ENCODE data around the gene TBX15. TPM values are rescaled to one million over a fixed set of nuclear protein-coding genes. Genes with fewer than 3 reads are reported as not detected.

TBX15 gene
- total RNA-seq, 1 experiment from 2014 or later, result 1.9 TPM

DNA sequence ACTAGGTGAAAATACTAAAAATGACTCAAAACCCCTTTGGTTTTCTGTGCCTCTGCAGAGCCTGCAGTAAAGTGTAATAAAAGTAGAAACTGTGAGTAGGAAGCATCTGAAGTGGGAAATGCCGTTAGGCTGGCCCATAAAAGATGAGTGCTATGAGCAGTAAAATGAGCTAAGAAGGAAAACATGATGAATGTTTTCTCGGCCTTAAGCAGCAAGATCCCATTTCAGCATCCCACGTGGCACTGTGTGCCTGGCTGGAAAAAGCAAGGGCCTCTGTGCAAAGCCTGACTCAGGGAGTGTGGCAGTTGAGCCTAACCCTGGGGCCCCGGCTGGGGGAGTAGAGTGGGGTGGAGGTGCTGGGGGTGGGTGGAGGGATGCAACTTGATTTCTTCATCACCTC is 109.5 kb downstream of the TBX15 start:
- TF ChIP-seq SIN3A (IDR thresholded peaks at IDR 0.05; ENCODE audit: borderline replicate concordance, insufficient read depth, low read depth, low read length) (no peak), TCF7L2 (IDR thresholded peaks at IDR 0.05; ENCODE audit: low read depth, low read length) (no peak), POLR2AphosphoS5 (IDR thresholded peaks at IDR 0.05; ENCODE audit: low read depth, low read length) (no peak)
- TF ChIP-seq, protein P1, sequence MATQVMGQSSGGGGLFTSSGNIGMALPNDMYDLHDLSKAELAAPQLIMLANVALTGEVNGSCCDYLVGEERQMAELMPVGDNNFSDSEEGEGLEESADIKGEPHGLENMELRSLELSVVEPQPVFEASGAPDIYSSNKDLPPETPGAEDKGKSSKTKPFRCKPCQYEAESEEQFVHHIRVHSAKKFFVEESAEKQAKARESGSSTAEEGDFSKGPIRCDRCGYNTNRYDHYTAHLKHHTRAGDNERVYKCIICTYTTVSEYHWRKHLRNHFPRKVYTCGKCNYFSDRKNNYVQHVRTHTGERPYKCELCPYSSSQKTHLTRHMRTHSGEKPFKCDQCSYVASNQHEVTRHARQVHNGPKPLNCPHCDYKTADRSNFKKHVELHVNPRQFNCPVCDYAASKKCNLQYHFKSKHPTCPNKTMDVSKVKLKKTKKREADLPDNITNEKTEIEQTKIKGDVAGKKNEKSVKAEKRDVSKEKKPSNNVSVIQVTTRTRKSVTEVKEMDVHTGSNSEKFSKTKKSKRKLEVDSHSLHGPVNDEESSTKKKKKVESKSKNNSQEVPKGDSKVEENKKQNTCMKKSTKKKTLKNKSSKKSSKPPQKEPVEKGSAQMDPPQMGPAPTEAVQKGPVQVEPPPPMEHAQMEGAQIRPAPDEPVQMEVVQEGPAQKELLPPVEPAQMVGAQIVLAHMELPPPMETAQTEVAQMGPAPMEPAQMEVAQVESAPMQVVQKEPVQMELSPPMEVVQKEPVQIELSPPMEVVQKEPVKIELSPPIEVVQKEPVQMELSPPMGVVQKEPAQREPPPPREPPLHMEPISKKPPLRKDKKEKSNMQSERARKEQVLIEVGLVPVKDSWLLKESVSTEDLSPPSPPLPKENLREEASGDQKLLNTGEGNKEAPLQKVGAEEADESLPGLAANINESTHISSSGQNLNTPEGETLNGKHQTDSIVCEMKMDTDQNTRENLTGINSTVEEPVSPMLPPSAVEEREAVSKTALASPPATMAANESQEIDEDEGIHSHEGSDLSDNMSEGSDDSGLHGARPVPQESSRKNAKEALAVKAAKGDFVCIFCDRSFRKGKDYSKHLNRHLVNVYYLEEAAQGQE (IDR thresholded peaks at IDR 0.05; ENCODE audit: insufficient read depth in 1 of 2, low read depth in 2 of 2, low read length in 1 of 2), result no peak
- TF ChIP-seq, protein P2, sequence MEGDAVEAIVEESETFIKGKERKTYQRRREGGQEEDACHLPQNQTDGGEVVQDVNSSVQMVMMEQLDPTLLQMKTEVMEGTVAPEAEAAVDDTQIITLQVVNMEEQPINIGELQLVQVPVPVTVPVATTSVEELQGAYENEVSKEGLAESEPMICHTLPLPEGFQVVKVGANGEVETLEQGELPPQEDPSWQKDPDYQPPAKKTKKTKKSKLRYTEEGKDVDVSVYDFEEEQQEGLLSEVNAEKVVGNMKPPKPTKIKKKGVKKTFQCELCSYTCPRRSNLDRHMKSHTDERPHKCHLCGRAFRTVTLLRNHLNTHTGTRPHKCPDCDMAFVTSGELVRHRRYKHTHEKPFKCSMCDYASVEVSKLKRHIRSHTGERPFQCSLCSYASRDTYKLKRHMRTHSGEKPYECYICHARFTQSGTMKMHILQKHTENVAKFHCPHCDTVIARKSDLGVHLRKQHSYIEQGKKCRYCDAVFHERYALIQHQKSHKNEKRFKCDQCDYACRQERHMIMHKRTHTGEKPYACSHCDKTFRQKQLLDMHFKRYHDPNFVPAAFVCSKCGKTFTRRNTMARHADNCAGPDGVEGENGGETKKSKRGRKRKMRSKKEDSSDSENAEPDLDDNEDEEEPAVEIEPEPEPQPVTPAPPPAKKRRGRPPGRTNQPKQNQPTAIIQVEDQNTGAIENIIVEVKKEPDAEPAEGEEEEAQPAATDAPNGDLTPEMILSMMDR (IDR thresholded peaks at IDR 0.05), result no peak
- ChIA-PET CTCF (no interaction called here), POLR2A (no interaction called here)

DNA sequence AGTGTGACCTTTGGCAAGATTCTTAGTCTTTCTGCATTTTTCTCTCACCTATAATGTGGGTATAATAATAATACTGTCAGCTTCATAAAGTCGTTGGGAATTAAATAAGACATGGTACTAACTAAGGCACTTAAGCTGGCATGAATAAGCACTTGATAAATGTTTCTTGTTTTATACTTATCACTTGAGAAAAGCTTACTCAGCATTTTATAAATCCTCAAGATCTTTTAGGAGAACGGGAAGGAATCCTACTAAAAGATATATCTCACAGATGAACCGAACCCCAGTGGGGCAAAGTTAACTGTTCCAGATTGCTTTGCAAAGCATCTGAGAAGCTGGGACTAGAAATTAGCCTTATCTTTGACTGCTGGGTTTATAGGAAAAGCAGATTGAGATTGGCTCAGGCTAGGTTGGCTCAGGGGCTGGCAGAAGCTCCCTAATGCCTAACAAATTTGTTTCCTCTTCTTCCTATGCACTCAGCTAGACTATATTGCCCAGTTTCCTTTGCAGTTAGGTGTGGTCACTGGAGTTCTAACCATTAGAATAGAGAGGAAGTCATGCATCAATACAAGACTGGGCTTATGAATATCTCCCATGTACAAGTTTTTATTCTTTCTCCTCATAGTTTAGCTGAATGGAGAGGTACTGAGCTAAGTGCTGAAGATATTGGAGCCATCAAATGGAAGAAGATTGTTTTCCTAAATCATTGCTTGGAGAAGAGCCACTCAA is 110.3 kb downstream of the TBX15 start:
- no peak overlapping the region for H3K27ac ChIP-seq (ENCODE audit: low read length)
- intact Hi-C loops (cut with micrococcal nuclease; ENCODE audit: unreplicated experiment), result no loop called here
- no peak for ATAC-seq
- H3K27me3 ChIP-seq (ENCODE audit: control insufficient read depth, insufficient read depth, low read length), result no peaks in the 10 kb centered on the region
- H3K36me3 ChIP-seq (ENCODE audit: control insufficient read depth, insufficient read depth, low read length), result no peaks in the 10 kb centered on the region
- TF ChIP-seq SIN3A (IDR thresholded peaks at IDR 0.05; ENCODE audit: borderline replicate concordance, insufficient read depth, low read depth, low read length) (no peak), TCF7L2 (IDR thresholded peaks at IDR 0.05; ENCODE audit: low read depth, low read length) (no peak), POLR2AphosphoS5 (IDR thresholded peaks at IDR 0.05; ENCODE audit: low read depth, low read length) (no peak)
- TF ChIP-seq, protein P2 (IDR thresholded peaks at IDR 0.05), result no peak
- no TSS peak for BruUV-seq (replicated peaks)
- in situ Hi-C loops (cut with HindIII; ENCODE audit: low pct_unique_long_range_greater_than_20kb, low sequenced_read_pairs), result no loop called here
- H3K4me1 ChIP-seq (ENCODE audit: control insufficient read depth, insufficient read depth, low read length), result no peaks in the 10 kb centered on the region
- ChIA-PET CTCF (no interaction called here), POLR2A (no interaction called here)
- no peaks in the 10 kb centered on the region for H3K9me3 ChIP-seq (ENCODE audit: control insufficient read depth, insufficient read depth, low read depth, low read length)
- H3K4me3 ChIP-seq (ENCODE audit: low read depth in 2 of 2, low read length in 2 of 2), result no peak overlapping the region
- DNase-seq (ENCODE audit: low read depth, low spot score), result no peak

More for the DNA sequence above, 109.5 kb downstream of the TBX15 start:
- DNase-seq (ENCODE audit: low read depth, low spot score) (no peak), ATAC-seq (no peak)
- no peak overlapping the region for H3K27ac ChIP-seq (ENCODE audit: low read length)
- no TSS peak for BruUV-seq (replicated peaks)
- H3K27me3 ChIP-seq (ENCODE audit: control insufficient read depth, insufficient read depth, low read length), result no peaks in the 10 kb centered on the region
- no peaks in the 10 kb centered on the region for H3K9me3 ChIP-seq (ENCODE audit: control insufficient read depth, insufficient read depth, low read depth, low read length)
- in situ Hi-C loops (cut with HindIII; ENCODE audit: low pct_unique_long_range_greater_than_20kb, low sequenced_read_pairs) (no loop called here), intact Hi-C loops (cut with micrococcal nuclease; ENCODE audit: unreplicated experiment) (no loop called here)
- H3K4me3 ChIP-seq (ENCODE audit: low read depth in 2 of 2, low read length in 2 of 2), result no peak overlapping the region
- H3K36me3 ChIP-seq (ENCODE audit: control insufficient read depth, insufficient read depth, low read length), result no peaks in the 10 kb centered on the region
- H3K4me1 ChIP-seq (ENCODE audit: control insufficient read depth, insufficient read depth, low read length), result no peaks in the 10 kb centered on the region
